Daoy (cell line): ENCODE measurements around the gene FZD1. TPM values are rescaled to one million over a fixed set of nuclear protein-coding genes. Genes with fewer than 3 reads are reported as not detected.

ENCODE experiments used
- DNase-seq: peaks from one replicate; pipeline ENCODE4 v3.0.0-alpha.2; 2015; ENCODE audit warnings: low read depth
- total RNA-seq: library from RNA; depleted of rRNA; stranded (reverse); fragments of >200 nt; shearing (Covaris generic); gene quantifications from 2 replicates; pipeline ENCODE4 v1.2.3, GENCODE V29; 2014; rRNA removed

Gene FZD1
- total RNA-seq: 4.7 and 5.1 TPM in 2 replicates

GRCh38 chr7:91264046-91264923, at the start of gene FZD1:
FZD1 (plus strand) TSS chr7:91264433; CDS start chr7:91264881, 448 bp downstream.
- DNase-seq: peak; percentile 98

- DNase-seq: no peak
Observed at GRCh38 chr7:91226411-91226810, 37.8 kb upstream of the FZD1 start.

- DNase-seq: no peak
Observed at GRCh38 chr7:91228327-91228726, 35.9 kb upstream of the FZD1 start.

GRCh38 chr7:91228927-91229558, 35.2 kb upstream of the FZD1 start:
- no peak for DNase-seq

GRCh38 chr7:91230100-91230499, 34.1 kb upstream of the FZD1 start:
- DNase-seq: no peak

- no peak for DNase-seq
Observed at GRCh38 chr7:91230503-91230902, 33.7 kb upstream of the FZD1 start.

GRCh38 chr7:91233212-91233611, 31.0 kb upstream of the FZD1 start:
- DNase-seq: no peak

- no peak for DNase-seq
Observed at GRCh38 chr7:91235211-91235832, 28.9 kb upstream of the FZD1 start.

- DNase-seq: peak; percentile 84
Observed at GRCh38 chr7:91239171-91239604, 25.0 kb upstream of the FZD1 start.

GRCh38 chr7:91239772-91240171, 24.5 kb upstream of the FZD1 start:
- no peak for DNase-seq

- DNase-seq: no peak
Observed at GRCh38 chr7:91240376-91240941, 23.8 kb upstream of the FZD1 start.

GRCh38 chr7:91242097-91242844, 22.0 kb upstream of the FZD1 start:
- DNase-seq: peak; percentile 35

GRCh38 chr7:91243591-91244301, 20.5 kb upstream of the FZD1 start:
- DNase-seq: no peak

- DNase-seq: no peak
Observed at GRCh38 chr7:91247500-91247899, 16.7 kb upstream of the FZD1 start.

GRCh38 chr7:91248996-91249395, 15.2 kb upstream of the FZD1 start:
- peak; percentile 37 for DNase-seq

GRCh38 chr7:91249506-91250233, 14.6 kb upstream of the FZD1 start:
- DNase-seq: peak; percentile 70

- DNase-seq: no peak
Observed at GRCh38 chr7:91250706-91251105, 13.5 kb upstream of the FZD1 start.

GRCh38 chr7:91251877-91252276, 12.4 kb upstream of the FZD1 start:
- no peak for DNase-seq

- peak; percentile 42 for DNase-seq
Observed at GRCh38 chr7:91263384-91264045, 718 bp upstream of the FZD1 start.
